Measurements from ENCODE around the gene ASPSCR1. TPM values are rescaled to one million over a fixed set of nuclear protein-coding genes. Genes with fewer than 3 reads are reported as not detected.

The ASPSCR1 gene
- total RNA-seq, 4 donors from 2014 or later: 21.0 to 61.7 (median 41.3) TPM

DNA sequence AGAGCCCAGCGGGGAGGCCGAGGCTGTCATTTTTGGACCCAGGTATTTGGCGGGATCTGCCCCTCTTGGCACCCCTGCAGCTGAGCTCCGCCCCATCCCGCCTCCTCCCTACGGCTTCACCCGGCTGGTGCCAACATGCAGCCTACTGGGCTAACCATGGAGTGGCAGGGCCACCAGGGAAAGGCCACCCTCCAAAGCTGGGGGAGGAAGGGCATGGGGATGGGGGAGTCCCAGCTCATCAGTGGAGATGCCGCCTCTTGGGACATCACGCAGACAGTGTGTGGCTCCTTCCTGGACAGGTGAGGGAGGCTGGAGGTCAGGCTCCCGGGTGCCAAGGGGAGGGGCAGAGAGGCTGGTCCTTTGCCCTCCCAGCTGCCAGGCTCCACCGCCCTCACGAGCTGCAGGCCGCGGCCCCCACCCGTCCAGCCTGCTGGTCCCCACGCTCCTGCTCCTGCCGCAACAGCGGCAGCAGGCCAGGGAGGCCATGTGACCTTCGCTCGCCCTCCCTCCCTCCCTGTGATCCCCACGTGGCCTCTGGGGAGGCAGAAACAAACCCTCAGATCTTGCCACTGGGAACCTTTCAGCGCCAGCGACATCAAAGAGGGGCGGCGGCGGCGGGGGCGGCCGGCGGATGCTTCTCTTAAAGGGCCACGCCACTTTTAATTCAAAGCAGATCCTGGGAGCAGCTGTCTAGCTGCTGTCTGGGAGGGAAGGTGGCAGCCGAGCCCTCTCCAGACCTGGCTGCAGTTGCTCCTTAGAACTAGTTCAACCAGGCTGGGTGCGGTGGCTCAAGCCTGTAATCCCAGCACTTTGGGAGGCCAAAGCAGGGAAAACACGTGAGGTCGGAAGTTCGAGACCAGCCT, 9.7 kb upstream of the ASPSCR1 start:
- no peaks in the 10 kb centered on the region for H3K9me3 ChIP-seq
- peak; percentile 80 for DNase-seq
- no peaks in the 10 kb centered on the region for H3K36me3 ChIP-seq
- H3K4me1 ChIP-seq: peaks cover 15 to 26% (median 21%) of the 10 kb centered on the region in 4 donors
- WGBS, 2 donors (ENCODE audit: low coverage in 1 of 2): 18% methylated on average over 25 of the region's 36 CpGs; no CpG with 5 or more reads in 1 of the 2 donors
- H3K27ac ChIP-seq: peak overlapping the region; percentile 41 to 55 (median 44)
- H3K4me3 ChIP-seq: peak overlapping the region in 2 of 4 donors; percentile 5 to 24
- H3K27me3 ChIP-seq: peaks cover 58% of the 10 kb centered on the region
- in situ Hi-C loops (cut with MboI; ENCODE audit: low pct_ligation_motif_present in 1 of 4, low pct_unique_long_range_greater_than_20kb in 1 of 4, low sequenced_read_pairs in 3 of 4): loop anchor here in 1 of 4 donors (25.0 kb wide), 1 partner anchor 195 kb away; no protein-coding TSS in a partner anchor
- TF ChIP-seq CTCF (IDR thresholded peaks at IDR 0.05): no peak
- peak; percentile 29 to 45 (median 30) for TF ChIP-seq POLR2AphosphoS5 (IDR thresholded peaks at IDR 0.05)
- intact Hi-C loops (cut with DNase I; ENCODE audit: low total_unique reads): no loop called here

- 31 to 55% methylated on average over 4 to 7 of the region's 7 CpGs for WGBS, 2 donors (ENCODE audit: low coverage in 1 of 2)
- no peaks in the 10 kb centered on the region for H3K9me3 ChIP-seq
- peaks cover 52% of the 10 kb centered on the region for H3K27me3 ChIP-seq
- TF ChIP-seq POLR2A (IDR thresholded peaks at IDR 0.05) (no peak), POLR2AphosphoS5 (IDR thresholded peaks at IDR 0.05) (no peak), CTCF (IDR thresholded peaks at IDR 0.05) (no peak), EP300 (IDR thresholded peaks at IDR 0.05; ENCODE audit: low read depth) (no peak)
- H3K36me3 ChIP-seq: no peaks in the 10 kb centered on the region
- no peak overlapping the region for H3K27ac ChIP-seq
- in situ Hi-C loops (cut with MboI; ENCODE audit: low pct_ligation_motif_present in 1 of 4, low pct_unique_long_range_greater_than_20kb in 1 of 4, low sequenced_read_pairs in 3 of 4): loop anchor here in 1 of 4 donors (25.0 kb wide), 1 partner anchor 194 kb away; no protein-coding TSS in a partner anchor
- intact Hi-C loops (cut with DNase I; ENCODE audit: low total_unique reads): no loop called here
- peaks cover 15 to 26% (median 21%) of the 10 kb centered on the region in 4 donors for H3K4me1 ChIP-seq
- H3K4me3 ChIP-seq: peak overlapping the region in 1 of 4 donors; percentile 24
- DNase-seq: no peak
Observed at GRCh38 chr17:81968396-81968745, 9.1 kb upstream of the ASPSCR1 start.

- WGBS, 2 donors (ENCODE audit: low coverage in 1 of 2): 40 to 79% methylated on average over 2 to 11 of the region's 12 CpGs
- in situ Hi-C loops (cut with MboI; ENCODE audit: low pct_ligation_motif_present in 1 of 4, low pct_unique_long_range_greater_than_20kb in 1 of 4, low sequenced_read_pairs in 3 of 4): loop anchor here in 1 of 4 donors (25.0 kb wide), 1 partner anchor 193 kb away; no protein-coding TSS in a partner anchor
- Histone ChIP-seq H3K4me1 (peaks cover 15 to 26% (median 21%) of the 10 kb centered on the region in 4 donors), H3K9me3 (no peaks in the 10 kb centered on the region), H3K27me3 (peaks cover 44% of the 10 kb centered on the region), H3K27ac (no peak overlapping the region), H3K4me3 (no peak overlapping the region), H3K36me3 (no peaks in the 10 kb centered on the region)
- TF ChIP-seq POLR2A (IDR thresholded peaks at IDR 0.05) (no peak), CTCF (IDR thresholded peaks at IDR 0.05) (no peak), EP300 (IDR thresholded peaks at IDR 0.05; ENCODE audit: low read depth) (no peak), POLR2AphosphoS5 (IDR thresholded peaks at IDR 0.05) (no peak)
- no peak for DNase-seq
- intact Hi-C loops (cut with DNase I; ENCODE audit: low total_unique reads): no loop called here
Observed at GRCh38 chr17:81968850-81969812, 8.3 kb upstream of the ASPSCR1 start.

DNA sequence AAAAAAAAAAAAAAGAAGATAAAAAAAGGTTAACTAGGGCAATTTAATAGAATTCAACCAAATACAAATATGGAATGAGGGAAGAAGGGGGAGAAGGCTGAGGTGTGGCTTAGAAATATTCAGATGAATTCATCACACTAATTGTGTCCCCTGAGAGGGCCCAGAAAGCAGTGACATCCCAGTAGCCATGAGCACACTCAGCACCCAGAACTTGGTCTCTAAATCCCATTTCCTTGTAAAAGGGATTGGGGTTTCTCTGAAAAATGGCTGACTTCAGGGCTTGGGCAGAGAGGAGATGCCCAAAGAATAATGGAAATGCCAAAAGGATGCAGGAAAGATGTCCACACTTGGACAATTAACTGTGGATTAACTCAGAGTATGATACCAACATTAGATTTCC, 4.0 kb upstream of the ASPSCR1 start:
- TF ChIP-seq CTCF (IDR thresholded peaks at IDR 0.05) (no peak), POLR2AphosphoS5 (IDR thresholded peaks at IDR 0.05) (no peak), EP300 (IDR thresholded peaks at IDR 0.05; ENCODE audit: low read depth) (no peak), POLR2A (IDR thresholded peaks at IDR 0.05) (no peak)
- peaks cover under 1 to 17% (median 14%) of the 10 kb centered on the region in 4 donors for H3K4me1 ChIP-seq
- intact Hi-C loops (cut with DNase I; ENCODE audit: low total_unique reads): no loop called here
- peaks cover 3% of the 10 kb centered on the region for H3K27me3 ChIP-seq
- H3K4me3 ChIP-seq: no peak overlapping the region
- H3K9me3 ChIP-seq: no peaks in the 10 kb centered on the region
- in situ Hi-C loops (cut with MboI; ENCODE audit: low pct_ligation_motif_present in 1 of 4, low pct_unique_long_range_greater_than_20kb in 1 of 4, low sequenced_read_pairs in 3 of 4): loop anchor here in 1 of 4 donors (25.0 kb wide), 1 partner anchor 189 kb away; no protein-coding TSS in a partner anchor
- H3K36me3 ChIP-seq: no peaks in the 10 kb centered on the region
- no peak overlapping the region for H3K27ac ChIP-seq
- DNase-seq: no peak

Measured in transverse colon (tissue), 4 donors.